ENCODE results near the gene LHX1. TPM values are rescaled to one million over a fixed set of nuclear protein-coding genes. Genes with fewer than 3 reads are reported as not detected.

Gene LHX1
- total and polyA plus RNA-seq, 2 of the 8 experiments (the other 6 are each of a cell fraction or from before 2014, with no cell fraction given), result 0.26 to 0.93 TPM

- TF ChIP-seq CHD7 (IDR thresholded peaks at IDR 0.05; ENCODE audit: insufficient replicate concordance, low read length) (no peak), SIN3A (conservative IDR thresholded peaks at IDR 0.05 in 1 of 2, IDR thresholded peaks at IDR 0.05 in 1 of 2; ENCODE audit: low read depth in 1 of 2, low read length in 2 of 2) (no peak), CTBP2 (IDR thresholded peaks at IDR 0.05; ENCODE audit: borderline replicate concordance, insufficient read depth, insufficient read length, low read length) (no peak), SIX5 (IDR thresholded peaks at IDR 0.05; ENCODE audit: low read depth, low read length) (no peak), CBX5 (IDR thresholded peaks at IDR 0.05; ENCODE audit: low read depth, low read length) (no peak)
Observed at GRCh38 chr17:36975922-36976515, 38.7 kb downstream of the LHX1 start (continued).

Measured in H1 (cell line).